Right lobe of liver (tissue), 6 donors: ENCODE results near the gene TMEM201. TPM values are rescaled to one million over a fixed set of nuclear protein-coding genes. Genes with fewer than 3 reads are reported as not detected.

Source experiments
- ATAC-seq, 4 donors: fragments of 200-7000 bp; cut with Tn5 transposase; one replicate each; pipeline ENCODE4 v1.9.1; 2020; ENCODE audit warnings: mild to moderate bottlenecking in 4 of 4, moderate library complexity in 4 of 4
- DNase-seq, 3 donors: peaks; one replicate each; pipeline ENCODE4 v3.0.0-alpha.2; 2020
- H3K27ac ChIP-seq, 3 donors: fragments of 200-600 bp; one replicate each; pipeline ENCODE4 v1.8.0; 2022
- H3K27me3 ChIP-seq, 2 donors: fragments of 200-600 bp; one replicate each; pipeline ENCODE4 v1.8.0; 2022
- H3K36me3 ChIP-seq, 4 donors: fragments of 200-600 bp; sonication (generic) in 1 of 4; one replicate each; pipeline versions ENCODE4 v1.5.1 to v1.8.0; 2017 to 2022; ENCODE audit warnings: control low read depth in 1 of 4
- H3K4me1 ChIP-seq, 4 donors: fragments of 200-600 bp; sonication (generic) in 1 of 4; one replicate each; pipeline versions ENCODE4 v1.5.1 to v1.8.0; 2017 to 2022; ENCODE audit warnings: control low read depth in 1 of 4
- H3K4me3 ChIP-seq, 3 donors: fragments of 200-600 bp; one replicate each; pipeline ENCODE4 v1.8.0; 2022
- H3K9me3 ChIP-seq, 4 donors: fragments of 200-600 bp; sonication (generic) in 1 of 4; one replicate each; pipeline versions ENCODE4 v1.5.1 to v1.8.0; 2017 to 2022; ENCODE audit warnings: control low read depth in 1 of 4
- CTCF ChIP-seq, 4 donors: fragments of 200-600 bp in 3 of 4; fragments of 450-650 bp in 1 of 4; IDR thresholded peaks; one replicate each; pipeline versions ENCODE4 v1.5.1 to v1.8.0; 2016 to 2022; ENCODE audit warnings: antibody characterized with exemption in 4 of 4, mild to moderate bottlenecking in 2 of 4
- POLR2A ChIP-seq: fragments of 450-650 bp; IDR thresholded peaks from one replicate; pipeline ENCODE4 v1.6.1; 2017; ENCODE audit warnings: antibody characterized with exemption, mild to moderate bottlenecking
- WGBS: methylation state at CpG from one replicate; pipeline ENCODE4 v1.1.6; 2018; ENCODE audit warnings: low coverage, low lambda C conversion rate; ENCODE audit not compliant: insufficient coverage; ENCODE audit errors: missing lambda C conversion rate; 5-methylcytosine and 5-hydroxymethylcytosine counted together
- intact Hi-C, 2 donors: fragments of 100-400 bp; cut with DNase I; formaldehyde crosslinking; loops; one replicate each; pipeline versions ENCODE4 v1.11.2 to v1.14.1; 2022
- total RNA-seq, 6 experiments: library from RNA; depleted of rRNA in 2 of 6; stranded (reverse); fragments of >200 nt in 2 of 6; fragmentation: NEBNext Ultra II Directional in 3 of 6; extraction: Animal tissue kit (Norgen Biotek cat#: 25700) in 3 of 6; gene quantifications; one replicate each; pipeline versions ENCODE4 v1.1.0 to v1.2.4, GENCODE V29; 2016 to 2023
- donor health status: DM: no; HTN: yes; CAD: no.
- donor health status: DM: no; HTN: no; CAD: no.
- donor health status: DM: no; HTN: no; CAD: no.
- donor health status: DM: no; HTN: yes; CAD: no.
- donor health status: DM: no; HTN: yes; CAD: no.

Gene TMEM201
- total RNA-seq, 6 experiments from 2014 or later: 1.6 to 5.8 (median 3.0) TPM

GRCh38 chr1:9654834-9655723 lies 66.4 kb downstream of the TMEM201 start:
- no peaks in the 10 kb centered on the region for H3K36me3 ChIP-seq
- WGBS: 51% methylated on average over 15 of the region's 16 CpGs
- intact Hi-C loops: no loop called here
- DNase-seq (no peak), ATAC-seq (no peak)
- TF ChIP-seq POLR2A (no peak), CTCF (IDR thresholded peaks at IDR 0.05) (no peak)
- no peak overlapping the region for H3K27ac ChIP-seq
- H3K4me1 ChIP-seq: peaks cover 0 to 11% (median 0%) of the 10 kb centered on the region in 4 donors
- H3K27me3 ChIP-seq: peaks cover 0 to 15% of the 10 kb centered on the region in 2 donors
- no peaks in the 10 kb centered on the region for H3K9me3 ChIP-seq
- H3K4me3 ChIP-seq: no peak overlapping the region

GRCh38 chr1:9655836-9656235 lies 67.1 kb downstream of the TMEM201 start:
- peaks cover 0 to 15% of the 10 kb centered on the region in 2 donors for H3K27me3 ChIP-seq
- no peak for DNase-seq
- no peak overlapping the region for H3K27ac ChIP-seq
- H3K36me3 ChIP-seq: no peaks in the 10 kb centered on the region
- peaks cover 0 to 11% (median 0%) of the 10 kb centered on the region in 4 donors for H3K4me1 ChIP-seq
- ATAC-seq: no peak
- TF ChIP-seq CTCF (IDR thresholded peaks at IDR 0.05): no peak
- no peak for TF ChIP-seq POLR2A
- intact Hi-C loops: no loop called here
- no peak overlapping the region for H3K4me3 ChIP-seq
- 68% methylated on average over 10 of the region's 11 CpGs for WGBS
- H3K9me3 ChIP-seq: no peaks in the 10 kb centered on the region

- Histone ChIP-seq H3K27me3 (peaks cover 0 to 5% of the 10 kb centered on the region in 2 donors), H3K9me3 (no peaks in the 10 kb centered on the region), H3K4me3 (no peak overlapping the region), H3K27ac (no peak overlapping the region), H3K4me1 (peaks cover 0 to 3% (median 0%) of the 10 kb centered on the region in 4 donors), H3K36me3 (no peaks in the 10 kb centered on the region)
- no peak for TF ChIP-seq POLR2A
- no peak for TF ChIP-seq CTCF (IDR thresholded peaks at IDR 0.05)
- intact Hi-C loops: no loop called here
- no peak for DNase-seq
- no peak for ATAC-seq
- WGBS: 37% methylated on average over 2 of the region's 2 CpGs
Observed at GRCh38 chr1:9657521-9658032, 68.9 kb downstream of the TMEM201 start.

GRCh38 chr1:9658199-9658598 lies 69.5 kb downstream of the TMEM201 start:
- TF ChIP-seq POLR2A: no peak
- TF ChIP-seq CTCF (IDR thresholded peaks at IDR 0.05): no peak
- no peak for ATAC-seq
- Histone ChIP-seq H3K4me1 (peaks cover 0 to 3% (median 0%) of the 10 kb centered on the region in 4 donors), H3K27me3 (no peaks in the 10 kb centered on the region), H3K9me3 (no peaks in the 10 kb centered on the region), H3K27ac (no peak overlapping the region), H3K36me3 (no peaks in the 10 kb centered on the region), H3K4me3 (no peak overlapping the region)
- DNase-seq: no peak
- WGBS: 69% methylated on average over 3 of the region's 4 CpGs
- intact Hi-C loops: no loop called here
